GM12873 (cell line): ENCODE data around the gene OTUB1.

Experiments
- TF ChIP-seq, protein P1 (sequence below): IDR thresholded peaks from 2 replicates; pipeline ENCODE4 v1.5.1; 2012; ENCODE audit warnings: low read depth, mild to moderate bottlenecking, moderate library complexity, low read length, control low read depth; ENCODE audit not compliant: insufficient read depth; ENCODE audit errors: missing control alignments

Gene OTUB1

DNA sequence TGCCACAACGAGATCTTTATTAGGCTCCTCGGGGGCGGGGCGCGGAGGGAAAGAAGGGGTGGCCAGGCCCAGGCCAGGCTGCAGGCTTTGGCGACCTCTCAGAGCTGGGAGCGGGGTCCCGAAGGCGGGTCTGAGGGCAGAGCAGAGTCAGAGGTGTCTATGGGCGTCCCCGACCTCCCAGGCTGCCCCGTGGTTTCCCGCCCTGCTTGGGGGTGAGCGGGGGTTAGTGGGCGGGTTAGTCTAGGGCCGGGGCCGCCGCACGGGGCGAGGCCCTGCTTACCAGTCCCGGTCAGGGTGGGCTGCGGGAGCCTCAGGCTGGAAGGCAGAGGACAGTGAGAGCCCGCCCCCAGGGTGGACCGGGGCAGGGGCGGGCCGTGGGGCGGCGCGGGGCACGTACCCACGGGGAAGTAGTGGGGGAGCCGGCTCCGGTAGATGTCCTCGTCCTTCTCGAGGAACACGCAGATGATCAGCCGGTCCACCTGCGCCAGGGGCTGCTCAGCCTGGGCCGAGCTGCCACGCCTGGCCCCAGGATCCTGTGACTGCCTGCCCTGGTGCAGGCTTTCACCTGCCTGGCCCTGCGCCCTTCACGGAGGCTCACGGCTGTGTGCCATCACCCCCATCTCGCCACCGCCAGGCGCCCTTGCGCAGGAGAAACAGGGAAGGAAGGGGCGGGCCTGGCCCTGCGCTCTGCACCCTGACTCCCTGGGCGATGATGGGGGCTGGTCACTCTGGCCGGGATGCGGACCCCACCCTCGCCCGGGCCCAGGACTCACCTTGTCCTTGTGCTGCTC, 12.5 kb downstream of the OTUB1 start:
- TF ChIP-seq, protein P1, sequence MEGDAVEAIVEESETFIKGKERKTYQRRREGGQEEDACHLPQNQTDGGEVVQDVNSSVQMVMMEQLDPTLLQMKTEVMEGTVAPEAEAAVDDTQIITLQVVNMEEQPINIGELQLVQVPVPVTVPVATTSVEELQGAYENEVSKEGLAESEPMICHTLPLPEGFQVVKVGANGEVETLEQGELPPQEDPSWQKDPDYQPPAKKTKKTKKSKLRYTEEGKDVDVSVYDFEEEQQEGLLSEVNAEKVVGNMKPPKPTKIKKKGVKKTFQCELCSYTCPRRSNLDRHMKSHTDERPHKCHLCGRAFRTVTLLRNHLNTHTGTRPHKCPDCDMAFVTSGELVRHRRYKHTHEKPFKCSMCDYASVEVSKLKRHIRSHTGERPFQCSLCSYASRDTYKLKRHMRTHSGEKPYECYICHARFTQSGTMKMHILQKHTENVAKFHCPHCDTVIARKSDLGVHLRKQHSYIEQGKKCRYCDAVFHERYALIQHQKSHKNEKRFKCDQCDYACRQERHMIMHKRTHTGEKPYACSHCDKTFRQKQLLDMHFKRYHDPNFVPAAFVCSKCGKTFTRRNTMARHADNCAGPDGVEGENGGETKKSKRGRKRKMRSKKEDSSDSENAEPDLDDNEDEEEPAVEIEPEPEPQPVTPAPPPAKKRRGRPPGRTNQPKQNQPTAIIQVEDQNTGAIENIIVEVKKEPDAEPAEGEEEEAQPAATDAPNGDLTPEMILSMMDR: no peak

DNA sequence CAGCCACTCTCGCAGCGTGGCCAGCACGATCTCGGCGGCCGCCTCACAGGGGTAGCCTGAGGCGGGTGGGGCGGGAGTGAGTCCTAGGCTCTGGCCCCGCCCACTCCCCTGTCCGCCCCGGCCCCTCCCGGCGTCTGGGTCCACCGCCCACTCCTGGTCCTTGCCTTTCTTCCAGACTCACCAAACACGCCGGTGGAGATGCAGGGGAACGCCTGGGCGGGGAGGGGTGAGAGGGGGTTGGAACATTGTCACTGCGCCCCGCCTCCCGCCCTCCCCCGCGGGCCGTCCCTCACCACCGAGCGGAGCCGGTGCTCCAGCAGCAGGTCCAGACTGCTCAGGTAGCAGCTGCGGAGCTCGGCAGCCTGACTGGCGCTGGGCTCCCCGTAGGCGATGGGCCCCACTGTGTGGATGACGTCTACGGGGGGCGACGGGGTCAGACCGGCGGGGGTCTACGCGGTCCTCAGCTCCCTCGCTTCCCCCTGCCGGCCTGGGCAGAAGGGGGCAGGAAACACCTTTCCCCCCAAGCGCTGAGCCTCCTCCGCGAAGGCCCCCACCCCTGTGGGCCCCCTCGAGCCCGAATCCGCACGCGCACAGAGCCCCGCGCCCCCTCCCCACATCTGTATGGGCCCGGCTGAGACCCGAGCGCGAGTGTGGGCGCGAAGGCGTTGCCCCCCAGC, 13.2 kb downstream of the OTUB1 start:
- TF ChIP-seq, protein P1: no peak

DNA sequence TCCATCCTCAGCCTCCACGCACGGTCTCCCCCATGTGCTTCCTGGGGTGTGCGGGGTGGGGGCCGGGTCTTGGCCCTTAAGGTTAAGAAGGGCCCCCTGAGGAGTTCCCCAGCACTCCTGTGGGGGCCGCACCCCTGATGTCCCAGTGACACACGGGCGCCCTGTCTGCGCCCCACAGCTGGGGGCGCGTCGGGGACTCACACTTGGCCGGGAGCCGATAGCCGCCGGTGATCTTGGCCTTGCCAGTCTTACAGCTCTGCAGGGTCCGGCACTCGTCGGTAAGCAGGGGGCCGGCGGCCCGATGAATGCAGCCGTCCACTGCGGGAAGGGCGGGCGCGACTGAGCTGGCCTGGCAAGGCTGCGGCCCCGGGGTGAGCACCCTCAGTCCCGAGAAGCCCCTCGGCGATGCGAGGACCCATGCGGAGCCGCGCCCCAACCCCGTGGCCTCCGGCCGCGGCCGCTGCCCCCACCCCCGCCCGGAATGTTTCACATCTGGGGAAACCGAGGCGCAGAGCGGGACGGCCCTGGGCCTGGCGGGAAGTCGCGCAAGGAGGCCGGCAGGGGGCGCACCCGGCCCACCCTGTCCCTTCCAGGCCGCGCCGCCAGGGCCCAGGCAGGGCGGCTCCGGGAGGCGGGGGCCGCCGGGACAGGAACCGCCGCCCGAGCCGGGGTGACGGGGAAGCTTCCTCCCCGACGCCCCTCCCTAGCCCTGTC, 13.9 kb downstream of the OTUB1 start:
- TF ChIP-seq, protein P1: peak; percentile 65

DNA sequence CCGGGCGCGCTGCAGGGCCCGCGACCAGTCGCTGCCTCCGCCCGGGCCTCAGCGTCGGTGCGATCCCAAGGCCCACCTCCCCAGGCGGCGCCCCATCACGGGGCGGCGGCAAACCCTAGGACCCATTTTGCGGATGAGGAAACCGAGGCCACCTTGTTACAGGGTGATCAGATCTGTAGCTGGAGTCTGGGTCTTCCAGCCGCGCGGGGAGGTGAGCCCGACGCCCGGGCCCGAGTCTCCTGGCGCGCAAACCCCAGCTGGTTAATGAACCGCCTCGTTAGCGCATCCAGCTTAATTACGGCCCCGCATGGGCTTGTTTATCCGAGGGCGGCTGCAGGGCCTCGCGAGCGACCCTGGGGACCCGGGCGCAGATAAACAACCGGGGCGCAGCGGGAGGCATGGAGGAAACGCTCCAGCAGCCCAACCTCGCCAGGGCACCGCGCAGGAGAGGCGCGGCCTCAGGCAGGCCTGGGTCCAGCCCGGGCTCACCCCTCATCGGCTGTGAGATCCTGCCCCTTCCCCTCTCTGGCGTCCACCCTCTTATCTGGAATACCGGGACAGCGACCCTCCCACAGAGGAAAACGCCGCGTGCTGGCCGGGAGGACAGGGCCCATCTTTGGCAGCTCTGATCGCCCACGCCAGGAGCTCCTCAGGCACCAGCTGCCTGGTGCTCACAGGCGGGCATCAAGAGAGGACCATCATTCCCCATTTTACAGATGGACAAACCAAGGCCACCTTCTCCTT, 14.7 kb downstream of the OTUB1 start:
- TF ChIP-seq, protein P1: no peak

DNA sequence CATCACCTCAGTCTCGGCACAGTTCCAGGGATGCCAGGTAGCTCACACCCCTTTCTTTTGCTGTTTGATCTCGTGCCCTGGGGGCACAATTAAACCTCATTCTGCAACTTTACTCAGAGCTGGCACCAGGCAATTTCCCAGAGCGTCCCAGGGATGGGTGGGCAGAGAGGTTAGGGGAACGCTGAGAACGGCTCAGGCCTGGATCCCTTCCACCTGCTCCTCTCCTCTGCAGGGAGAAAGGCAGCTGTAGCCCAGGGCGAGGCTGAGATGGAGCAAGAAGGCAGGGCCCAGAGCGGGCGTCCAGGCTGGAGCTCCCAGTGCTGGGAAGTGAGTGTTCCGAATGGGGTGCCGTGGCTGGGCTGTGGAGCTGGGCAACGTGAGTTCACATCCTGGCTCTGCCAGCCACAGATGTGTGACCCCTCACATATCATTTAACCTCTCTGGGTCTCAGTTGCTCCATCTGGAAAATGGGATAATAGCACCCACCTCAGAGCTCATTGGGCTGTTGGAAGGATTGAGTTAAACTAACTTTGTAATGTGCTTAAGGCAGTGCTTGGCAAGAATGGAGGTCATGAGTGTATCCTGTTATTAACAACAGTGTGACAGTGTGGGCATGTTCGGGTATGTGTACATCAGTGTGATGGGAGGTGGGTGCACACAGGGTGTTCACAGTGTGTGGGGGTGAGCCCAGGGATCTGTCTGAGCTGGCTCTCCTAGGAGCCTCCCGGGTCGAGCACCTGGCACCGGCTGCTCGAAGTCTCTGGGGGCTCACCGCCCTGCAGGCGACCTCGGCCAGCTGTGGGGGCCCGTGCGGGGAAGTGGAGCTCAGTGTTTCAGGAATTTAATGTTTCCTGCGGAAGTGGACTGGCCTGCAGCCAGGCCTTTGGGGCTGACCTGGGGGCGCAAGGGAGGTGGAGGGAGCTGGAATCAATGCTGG, 15.5 kb downstream of the OTUB1 start:
- TF ChIP-seq, protein P1: no peak

DNA sequence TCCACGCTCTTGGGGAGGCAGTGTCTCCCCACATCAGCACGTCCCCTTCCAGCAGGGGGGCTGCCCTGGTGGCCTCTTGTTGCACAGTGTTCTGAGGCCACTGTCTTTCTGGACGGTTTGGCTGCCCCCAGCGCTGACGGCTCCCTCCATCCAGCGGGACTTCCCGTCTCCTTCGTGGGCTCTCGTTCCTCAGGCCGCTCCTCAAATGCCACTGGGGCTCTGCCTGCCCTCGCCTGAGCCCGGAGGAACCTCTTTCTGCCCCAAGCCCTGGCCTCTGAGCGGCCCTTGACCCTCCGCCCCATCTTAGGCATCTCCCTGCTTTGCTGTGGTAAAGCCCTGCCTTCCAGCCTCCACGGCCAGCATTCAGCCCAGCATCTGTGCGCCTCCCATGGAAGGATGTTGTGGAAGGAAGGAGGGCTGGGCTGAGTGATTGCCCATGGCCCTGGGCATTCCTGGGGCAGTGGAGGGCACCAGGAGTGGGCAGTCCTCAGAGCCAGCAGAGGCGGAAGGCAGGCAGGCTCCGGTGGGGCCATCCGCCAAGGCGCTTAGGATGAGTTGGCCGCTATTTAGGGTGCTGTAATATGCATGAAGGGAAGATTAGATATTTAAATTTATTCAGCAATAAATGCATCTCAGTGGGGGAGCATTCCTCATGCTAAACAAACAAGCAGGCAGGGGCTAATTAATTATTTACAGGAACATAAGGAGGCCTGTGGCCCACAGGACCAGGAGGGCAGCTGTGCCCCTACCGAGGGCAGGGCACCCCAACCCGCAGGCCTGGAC, 17.8 kb downstream of the OTUB1 start:
- TF ChIP-seq, protein P1: no peak
